Measurements from ENCODE around the gene SEPTIN8. TPM values are rescaled to one million over a fixed set of nuclear protein-coding genes. Genes with fewer than 3 reads are reported as not detected.

The SEPTIN8 gene
- total RNA-seq, 1 experiment from 2014 or later = 48.1 TPM

DNA sequence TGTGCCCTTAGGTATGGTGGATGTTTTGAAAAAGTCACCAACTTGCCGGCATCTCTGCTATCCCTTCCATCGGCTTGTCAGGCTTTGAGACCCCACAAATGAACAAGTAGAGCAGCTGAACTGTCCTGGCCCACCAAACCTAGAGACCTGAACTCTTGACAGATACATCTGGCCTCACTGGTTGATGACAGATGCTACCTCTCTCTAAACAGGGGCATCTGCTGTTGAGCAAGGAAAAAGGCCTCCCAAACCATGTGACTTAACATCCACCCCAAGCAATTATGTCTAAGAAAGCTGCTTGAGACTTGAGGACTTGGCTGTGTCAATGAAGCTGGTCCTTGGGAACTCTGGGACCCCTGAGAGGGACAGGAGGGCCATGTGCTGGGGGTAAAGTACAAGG lies 27.5 kb downstream of the SEPTIN8 start:
- DNase-seq (ENCODE audit: low spot score) = no peak

DNA sequence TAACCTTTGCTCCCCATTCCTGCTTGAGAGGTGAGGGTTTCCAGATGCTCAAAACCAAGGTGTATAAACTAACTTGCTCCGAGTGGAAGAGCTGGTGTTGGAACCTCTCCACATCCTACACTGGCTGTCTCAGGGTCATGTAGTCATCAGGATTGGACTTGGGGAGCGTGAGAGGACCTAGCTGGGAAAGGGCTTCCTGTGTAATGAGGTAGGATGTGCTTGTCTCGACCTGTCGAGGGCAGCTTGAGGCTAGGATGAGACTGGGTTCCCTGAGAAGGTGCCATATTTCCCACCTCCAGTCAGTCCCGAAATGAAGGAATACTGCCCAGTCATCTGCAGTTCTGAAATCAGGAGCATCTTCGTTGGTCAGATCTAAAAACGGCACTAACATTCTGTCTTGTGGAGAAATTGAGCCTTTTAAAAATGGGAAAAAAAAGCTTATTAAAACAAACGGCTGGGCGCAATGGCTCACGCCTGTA lies 28.5 kb downstream of the SEPTIN8 start:
- DNase-seq (ENCODE audit: low spot score) = no peak

DNA sequence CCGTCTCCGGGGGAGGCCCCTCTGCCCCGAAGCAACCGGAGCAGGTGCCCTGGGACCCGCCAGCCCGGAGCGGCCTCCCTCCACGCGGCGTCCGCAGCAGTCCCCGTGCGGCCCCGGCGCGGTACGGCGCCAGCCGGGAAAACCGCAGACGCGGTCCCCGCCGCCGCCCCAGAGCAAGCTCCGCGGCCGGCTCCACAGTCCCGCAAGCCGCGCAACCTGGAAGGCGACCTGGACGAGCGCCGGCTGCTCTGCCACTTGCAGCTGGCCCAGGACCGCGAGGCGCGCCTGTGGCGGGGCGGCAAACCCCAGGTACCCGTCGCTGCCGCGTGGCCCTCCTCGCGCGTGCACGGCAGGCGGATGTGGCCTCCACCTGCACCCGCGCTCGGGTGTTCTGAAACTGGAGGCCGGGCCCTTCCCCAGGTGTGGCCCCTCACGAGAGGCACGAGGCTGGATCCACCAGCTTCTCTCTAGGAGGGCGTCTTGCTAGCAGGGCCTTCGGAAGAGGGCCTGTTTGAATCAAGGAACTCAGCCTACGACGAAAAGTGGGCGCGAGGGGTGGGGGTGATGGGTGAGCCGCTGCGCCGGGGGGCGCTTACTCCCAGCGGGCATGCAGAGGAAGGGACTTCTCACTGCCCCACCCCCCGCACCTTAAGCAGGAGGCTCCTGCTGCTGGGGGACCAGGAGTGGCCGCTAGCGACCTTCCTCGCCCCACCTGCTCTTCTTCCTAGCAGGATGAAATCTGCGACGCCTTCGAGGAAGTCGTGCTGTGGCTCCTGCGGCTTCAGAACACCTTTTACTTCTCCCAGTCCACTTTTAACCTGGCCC lies 29.2 kb downstream of the SEPTIN8 start:
- no peak for DNase-seq (ENCODE audit: low spot score)

GRCh38 chr5:132746954-132747615 lies 30.0 kb downstream of the SEPTIN8 start, which contains the start of gene CCNI2:
CCNI2 (plus strand) TSS chr5:132747426; CDS start chr5:132747496, 70 bp downstream.
- DNase-seq (ENCODE audit: low spot score) = no peak

GRCh38 chr5:132746592-132746953 lies 30.5 kb downstream of the SEPTIN8 start:
- DNase-seq (ENCODE audit: low spot score) = no peak

- no peak for DNase-seq (ENCODE audit: low spot score)
These were observed 32.4 kb downstream of the SEPTIN8 start for GRCh38 chr5:132744659-132745058.

DNA sequence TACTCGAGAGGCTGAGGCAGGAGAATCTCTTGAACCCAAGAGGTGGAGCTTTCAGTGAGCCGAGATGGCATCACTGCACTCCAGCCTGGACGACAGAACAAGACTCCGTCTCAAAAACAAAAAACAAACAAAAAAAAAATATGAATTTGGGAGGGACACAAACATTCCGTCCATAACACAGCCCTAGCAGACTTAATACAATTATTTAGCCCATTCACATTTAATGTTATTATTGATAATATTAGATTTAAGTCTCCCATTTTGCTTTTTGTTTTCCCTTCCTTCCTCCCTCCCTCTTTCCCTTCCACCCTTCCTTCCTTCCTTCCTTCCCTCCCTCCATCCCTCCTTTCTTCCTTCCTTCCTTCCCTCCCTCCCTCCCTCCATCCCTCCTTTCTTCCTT lies 34.4 kb downstream of the SEPTIN8 start:
- no peak for DNase-seq (ENCODE audit: low spot score)

DNA sequence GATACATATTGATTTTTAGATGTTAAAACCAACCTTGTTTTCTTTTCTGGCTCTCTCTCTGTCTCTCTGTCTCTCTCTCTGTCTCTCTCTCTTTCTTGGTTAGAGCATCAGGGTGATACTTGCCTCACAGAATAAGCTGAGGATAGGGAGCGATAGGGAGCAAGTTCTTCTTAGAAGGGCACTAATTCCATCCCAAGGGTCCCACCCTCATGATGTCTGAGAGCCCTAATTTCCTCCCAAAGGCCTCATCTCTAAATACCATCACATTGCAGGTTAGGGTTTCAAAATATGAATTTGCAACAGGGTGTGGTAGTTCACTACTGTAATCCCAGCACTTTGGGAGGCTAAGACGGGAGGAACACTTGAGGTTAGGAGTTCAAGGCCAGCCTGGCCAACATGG lies 34.9 kb downstream of the SEPTIN8 start:
- DNase-seq (ENCODE audit: low spot score) = no peak

GRCh38 chr5:132739232-132739631 lies 37.8 kb downstream of the SEPTIN8 start:
- no peak for DNase-seq (ENCODE audit: low spot score)

GRCh38 chr5:132737982-132738681 lies 38.9 kb downstream of the SEPTIN8 start:
- DNase-seq (ENCODE audit: low spot score) = no peak

- peak; percentile 95 for DNase-seq (ENCODE audit: low spot score)
These were observed 39.9 kb downstream of the SEPTIN8 start, which contains the start of gene KIF3A for GRCh38 chr5:132736853-132737833. KIF3A (minus strand) TSS chr5:132737546; CDS start chr5:132737419, 127 bp downstream.

DNA sequence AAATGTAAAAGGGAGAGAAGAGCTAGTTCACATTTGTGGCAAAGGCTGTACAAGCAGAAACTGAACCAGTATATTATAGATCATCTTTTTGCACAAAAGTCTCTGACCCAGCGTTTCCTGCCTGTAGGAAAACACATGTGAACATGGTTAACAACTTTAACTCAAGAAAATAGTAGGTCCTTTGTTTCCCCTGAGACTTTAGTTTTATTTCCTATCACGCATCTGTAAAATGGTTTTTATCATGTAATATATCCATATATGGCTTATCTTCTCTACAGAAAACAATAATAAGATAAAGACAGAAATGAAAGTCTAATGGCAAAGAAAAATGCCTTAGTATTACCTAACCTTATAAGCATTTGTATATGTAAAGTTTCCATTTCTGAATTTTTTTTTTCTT lies 42.4 kb downstream of the SEPTIN8 start:
- DNase-seq (ENCODE audit: low spot score) = no peak

DNA sequence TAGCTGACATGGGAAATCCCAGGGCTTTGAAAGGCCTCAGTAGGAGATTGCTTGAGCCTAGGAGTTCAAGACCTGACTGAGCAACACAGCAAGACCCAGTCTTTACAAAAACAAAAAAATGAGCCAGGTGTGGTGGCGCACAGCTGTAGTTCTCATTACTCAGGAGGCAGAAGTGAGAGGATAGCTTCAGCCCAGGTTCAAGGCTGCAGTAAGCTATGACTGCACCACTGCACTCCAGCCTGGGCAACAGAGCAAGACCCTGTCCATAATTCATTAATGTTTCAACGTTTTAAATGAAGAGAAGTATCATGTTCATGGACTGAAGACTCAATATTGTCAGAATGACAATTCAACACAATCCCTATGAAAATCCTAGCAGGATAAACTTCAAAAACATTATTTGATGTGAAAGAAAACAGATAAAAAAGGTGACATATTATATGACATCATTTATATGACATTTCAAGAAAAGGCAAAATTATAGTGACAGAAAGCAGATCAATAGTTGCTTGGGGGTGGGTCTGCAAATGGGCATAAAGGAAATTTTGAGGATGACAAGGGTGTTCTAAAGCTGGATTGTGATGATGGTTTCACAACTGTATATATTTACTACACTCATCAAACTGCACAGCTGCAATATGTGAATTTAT lies 43.4 kb downstream of the SEPTIN8 start:
- DNase-seq (ENCODE audit: low spot score) = no peak

GRCh38 chr5:132729896-132730295 lies 47.1 kb downstream of the SEPTIN8 start:
- no peak for DNase-seq (ENCODE audit: low spot score)

DNA sequence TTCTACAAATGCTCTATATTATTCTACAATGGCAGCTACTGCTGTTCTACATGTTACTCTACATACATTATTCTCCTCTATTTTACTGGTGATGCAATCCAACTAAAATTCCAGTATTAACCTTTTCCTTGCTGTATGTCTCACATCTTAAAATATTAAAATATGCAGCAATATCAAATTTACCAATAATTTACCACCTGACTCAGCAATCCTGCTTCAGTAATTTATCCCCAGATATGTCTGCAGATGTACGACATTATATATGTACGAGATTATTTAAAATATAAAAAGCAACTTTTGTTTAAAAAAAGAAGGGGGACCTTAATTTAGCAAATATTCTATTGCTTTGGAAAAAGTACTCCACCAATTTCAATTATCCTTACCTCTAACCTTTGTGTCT lies 51.3 kb downstream of the SEPTIN8 start:
- no peak for DNase-seq (ENCODE audit: low spot score)

DNA sequence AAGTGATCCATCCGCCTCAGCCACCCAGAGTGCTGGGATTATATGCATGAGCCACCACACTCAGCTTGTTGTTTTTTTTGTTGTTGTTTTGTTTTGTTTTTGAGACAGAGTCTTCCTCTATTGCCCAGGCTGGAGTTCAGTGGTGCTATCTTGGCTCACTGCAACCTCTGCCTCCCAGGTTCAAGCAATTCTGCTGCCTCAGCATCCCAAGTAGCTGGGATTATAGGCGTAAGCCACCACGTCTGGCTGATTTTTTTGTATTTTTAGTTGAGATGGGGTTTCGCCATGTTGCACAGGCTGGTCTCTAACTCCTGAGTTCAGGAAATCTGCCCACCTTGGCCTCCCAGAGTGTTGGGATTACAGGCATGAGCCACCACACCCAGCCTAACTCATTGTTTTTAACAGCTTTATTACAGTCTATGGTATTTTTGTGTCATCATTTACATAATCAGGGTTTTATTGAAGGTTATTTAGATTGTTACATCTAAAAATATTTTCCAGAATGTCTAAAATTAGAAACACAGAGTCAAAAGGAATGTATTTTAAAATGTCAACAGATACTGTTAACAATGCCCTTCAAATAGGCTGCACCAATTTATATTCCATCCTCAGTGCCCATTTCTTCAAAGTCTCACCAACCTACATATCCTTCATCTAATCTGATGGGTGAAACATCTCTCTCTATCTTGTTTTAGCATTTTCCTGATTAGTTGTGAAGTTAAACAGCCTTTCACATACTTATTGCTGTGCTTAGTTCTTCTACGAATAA lies 58.3 kb downstream of the SEPTIN8 start:
- DNase-seq (ENCODE audit: low spot score) = no peak

DNA sequence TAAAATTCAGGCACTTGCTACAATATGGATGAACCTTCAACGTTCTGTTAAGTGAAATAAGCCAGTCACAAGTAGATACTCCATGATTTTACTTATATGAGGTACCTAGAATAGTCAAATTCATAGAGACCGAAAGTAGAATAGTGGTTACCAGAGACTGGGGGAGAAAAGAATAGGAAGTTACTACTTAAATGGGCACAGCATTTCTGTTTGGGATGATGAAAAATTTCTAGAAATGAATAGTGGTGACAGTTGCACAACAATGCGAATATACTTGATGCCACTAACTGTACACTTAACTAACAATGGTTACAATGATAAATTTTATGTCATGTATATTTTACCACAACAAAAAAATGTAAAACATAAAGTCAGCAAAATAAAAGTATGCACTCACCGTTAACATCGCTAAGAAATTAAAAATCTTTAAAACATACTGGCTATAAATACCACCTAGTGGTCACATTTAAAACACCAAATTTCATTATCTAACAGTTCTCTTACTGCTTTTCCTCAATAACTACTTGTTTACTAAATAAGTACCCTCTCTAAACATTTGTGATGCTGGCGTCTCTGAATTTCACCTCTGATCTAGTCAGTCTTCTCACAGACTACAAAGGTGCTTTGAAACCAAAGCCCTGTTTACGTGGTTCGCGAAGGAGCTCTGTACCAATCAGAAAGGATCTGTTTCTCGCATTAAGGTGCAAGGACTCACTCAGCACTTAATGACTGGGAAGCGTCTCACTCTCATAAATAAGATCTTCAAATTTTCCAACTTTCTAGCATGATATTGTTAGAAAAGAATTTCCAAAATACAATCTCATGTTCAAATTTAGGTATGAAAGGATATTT lies 62.4 kb downstream of the SEPTIN8 start:
- DNase-seq (ENCODE audit: low spot score) = peak; percentile 16

- no peak for DNase-seq (ENCODE audit: low spot score)
These were observed 68.4 kb downstream of the SEPTIN8 start for GRCh38 chr5:132708645-132709044.

DNA sequence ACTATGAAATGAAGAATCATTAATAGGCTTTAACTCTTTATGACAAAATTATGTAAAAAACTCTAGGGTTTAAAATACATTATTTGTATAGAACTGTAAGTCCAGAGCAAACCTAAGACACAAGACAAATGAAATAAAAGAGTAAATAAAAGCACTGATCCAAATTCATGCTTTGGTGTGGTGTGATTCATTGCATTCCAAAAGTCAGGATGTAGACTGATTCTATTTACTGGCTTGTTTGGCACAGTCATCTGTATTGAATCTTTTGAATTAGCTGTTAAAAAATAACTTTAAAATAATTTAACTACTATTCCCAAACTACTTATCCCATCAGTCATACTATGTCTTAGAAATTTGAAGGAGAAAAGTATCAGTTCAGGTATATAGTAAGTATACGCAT lies 72.2 kb downstream of the SEPTIN8 start:
- DNase-seq (ENCODE audit: low spot score) = peak; percentile 27
